NCI-H82 treated with DMSO at 0.1 percent for 48 hours (cell line): ENCODE data around the gene BCR.

Experiments used
- DNase-seq: peaks from one replicate; lab custom pipeline; 2025; ENCODE audit not compliant: unreplicated experiment; lab: John Stamatoyannopoulos, UW

The BCR gene

GRCh38 chr22:23227380-23227779 is 47.1 kb downstream of the BCR start:
- DNase-seq = no peak

DNA sequence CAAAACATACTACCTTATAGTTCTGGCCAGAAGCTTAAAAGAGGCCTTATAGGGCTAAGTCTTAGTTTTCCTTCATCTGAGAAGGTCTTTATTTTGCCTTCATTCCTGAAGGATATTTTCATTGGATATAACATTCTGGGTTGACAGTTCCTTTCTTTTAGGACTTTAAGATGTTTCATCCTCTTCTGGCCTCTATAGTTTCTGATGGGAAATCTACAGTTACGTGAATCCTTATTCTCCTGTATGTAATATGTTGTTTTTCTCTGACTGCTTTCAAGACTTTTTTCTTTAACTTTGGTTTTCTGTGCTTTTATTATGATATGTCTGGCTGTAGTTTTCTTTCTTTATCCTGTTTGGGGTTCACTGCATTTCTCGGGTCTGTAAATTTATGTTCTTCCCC is 48.2 kb downstream of the BCR start:
- DNase-seq = no peak

- no peak for DNase-seq
Measured at GRCh38 chr22:23229646-23230045, 49.3 kb downstream of the BCR start.

- no peak for DNase-seq
Measured at GRCh38 chr22:23230348-23231068, 50.2 kb downstream of the BCR start.

DNA sequence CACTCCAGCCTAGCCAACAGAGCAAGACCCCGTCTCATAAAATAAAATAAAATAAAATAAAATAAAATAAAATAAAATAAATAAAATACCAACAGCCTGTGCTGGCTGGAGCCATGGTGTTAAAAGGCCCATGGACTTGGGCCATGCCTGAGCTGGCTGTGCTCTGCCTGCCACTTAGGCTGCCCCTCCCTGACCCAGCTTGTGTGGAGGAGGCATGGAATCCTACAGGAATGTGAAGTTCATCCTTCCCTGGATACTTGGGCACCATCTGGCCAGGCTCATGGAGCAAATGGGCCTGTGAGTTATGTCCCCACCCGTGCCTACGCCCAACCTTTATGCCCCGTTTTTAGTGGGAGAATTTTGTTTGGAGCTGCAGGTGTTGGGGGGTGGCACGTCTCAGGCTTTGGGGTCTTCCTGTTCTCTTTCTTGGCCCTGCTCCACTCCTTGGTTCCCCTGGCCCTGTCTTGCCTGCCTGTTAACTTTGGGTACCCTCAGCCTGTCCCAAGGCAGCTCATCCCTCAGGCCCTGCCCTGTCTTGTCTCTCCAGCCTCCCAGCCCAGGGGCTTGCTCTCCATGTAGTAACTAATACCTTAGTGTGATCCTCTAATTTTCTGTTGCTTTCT is 51.3 kb downstream of the BCR start:
- no peak for DNase-seq

DNA sequence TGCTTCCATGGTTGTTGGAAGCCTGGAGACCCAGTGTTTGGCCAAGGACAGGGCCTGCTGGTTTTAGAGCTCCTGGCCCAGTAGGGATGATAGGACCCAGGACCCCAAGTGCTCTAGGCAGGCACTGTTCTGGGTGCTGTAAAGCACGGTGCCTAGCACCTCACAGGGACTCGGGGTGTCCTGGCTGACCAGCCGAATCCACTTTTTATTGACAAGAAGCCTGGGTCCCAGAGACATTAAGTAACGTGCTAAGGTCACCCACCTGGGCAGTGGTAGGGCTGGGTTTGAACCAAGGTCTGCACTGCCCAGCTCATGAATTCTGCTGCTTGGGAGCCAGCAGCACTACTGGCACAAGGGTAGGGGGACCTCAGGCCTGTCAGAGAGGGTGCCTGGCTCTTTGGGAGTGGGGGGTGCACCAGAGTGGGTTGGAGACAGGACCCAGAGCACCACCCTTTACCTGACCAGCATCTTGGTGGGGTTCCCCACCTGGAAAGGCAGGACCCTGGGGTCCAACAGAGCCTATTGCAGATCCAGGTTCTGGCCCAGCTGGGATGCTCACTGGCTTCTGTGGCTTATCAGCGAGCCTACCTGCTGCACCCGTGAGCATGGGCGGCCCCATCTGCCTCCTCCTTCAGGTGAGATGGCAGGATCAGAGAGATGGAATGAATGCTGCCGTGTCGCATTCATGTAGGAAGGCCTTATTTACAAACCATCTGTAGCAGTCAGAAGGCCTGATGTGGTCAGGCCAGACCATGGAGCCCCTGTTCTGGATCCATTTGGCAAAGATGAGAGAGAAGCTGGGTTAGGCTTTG is 52.0 kb downstream of the BCR start:
- no peak for DNase-seq

DNA sequence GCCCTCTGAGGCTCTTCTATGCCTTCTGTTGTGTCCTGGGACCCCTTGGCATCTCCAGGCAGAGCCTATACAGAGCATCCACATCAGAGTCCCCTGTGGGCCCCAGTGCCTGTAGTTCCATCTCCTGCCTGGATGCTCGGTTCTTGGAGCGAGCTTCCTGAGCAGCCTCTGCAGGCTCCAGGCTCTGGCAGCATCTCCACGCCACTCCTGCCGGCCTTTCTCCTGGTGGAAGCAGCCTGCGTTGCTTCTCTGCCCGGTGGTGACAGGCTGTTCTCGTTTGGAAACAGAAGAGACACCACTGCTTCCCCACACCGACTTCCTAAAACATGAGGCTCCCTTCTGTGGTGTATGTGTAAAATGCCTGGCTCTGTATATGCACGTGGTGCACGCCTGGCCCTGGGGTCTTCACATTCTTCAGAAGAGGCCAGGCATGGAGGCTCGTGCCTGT is 52.8 kb downstream of the BCR start:
- DNase-seq = no peak

- DNase-seq = no peak
Measured at GRCh38 chr22:23233752-23234408, 53.6 kb downstream of the BCR start.

DNA sequence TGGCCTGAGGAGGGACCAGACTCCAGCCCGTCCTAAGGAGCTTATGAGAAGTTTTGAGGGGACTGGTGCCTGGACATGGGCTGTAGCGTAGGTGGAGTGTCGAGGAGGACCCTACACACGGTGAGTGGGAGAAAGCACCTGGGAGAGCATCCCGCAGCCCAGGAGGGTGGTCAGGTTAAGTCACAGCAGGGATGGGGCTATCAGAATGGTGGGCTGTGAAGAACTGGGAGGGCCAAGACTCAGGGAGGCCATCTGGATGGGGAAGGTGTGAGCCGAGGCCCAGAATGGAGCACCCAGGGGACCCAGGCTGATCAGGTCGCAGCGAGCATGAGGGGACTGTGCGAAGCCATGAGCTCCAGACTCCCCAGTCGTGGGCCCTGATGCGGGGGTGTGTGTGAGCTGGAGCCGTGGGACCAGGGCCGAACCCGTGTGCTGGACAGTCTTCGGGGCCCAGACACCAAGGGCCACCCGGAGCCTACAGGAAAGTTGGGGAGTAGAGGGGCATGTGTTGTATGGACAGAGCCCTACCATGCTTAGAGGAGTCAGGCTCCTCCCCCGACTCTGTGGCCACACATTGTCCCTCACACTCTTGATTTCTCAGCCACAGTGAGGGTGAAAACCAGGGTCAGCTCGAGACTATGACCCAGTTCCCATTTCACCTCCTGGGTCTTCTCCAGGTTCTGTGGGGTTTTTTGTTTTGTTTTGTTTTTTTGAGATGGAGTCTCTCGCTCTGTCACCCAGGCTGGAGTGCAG is 54.3 kb downstream of the BCR start:
- no peak for DNase-seq

GRCh38 chr22:23235425-23235824 is 55.1 kb downstream of the BCR start:
- DNase-seq = no peak

DNA sequence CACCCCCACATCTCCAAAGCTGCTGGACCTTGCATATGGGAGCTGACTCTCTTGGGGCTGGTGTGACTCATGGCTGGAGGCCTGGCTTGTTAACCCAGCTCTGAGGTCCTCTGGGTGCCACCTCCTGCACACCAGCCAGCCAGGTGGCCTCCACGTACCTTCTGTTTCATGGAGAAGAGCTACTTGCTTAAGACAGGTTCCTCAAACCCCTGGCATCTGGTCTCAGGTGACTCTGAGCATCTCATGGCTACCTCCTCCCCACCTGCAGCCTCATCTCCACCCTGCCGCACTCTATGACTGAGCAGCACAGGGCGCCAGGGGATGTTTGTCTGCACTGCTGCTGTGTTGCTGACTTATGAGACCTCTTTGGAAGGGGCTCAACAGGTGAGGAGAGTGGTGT is 55.7 kb downstream of the BCR start:
- DNase-seq = no peak

DNA sequence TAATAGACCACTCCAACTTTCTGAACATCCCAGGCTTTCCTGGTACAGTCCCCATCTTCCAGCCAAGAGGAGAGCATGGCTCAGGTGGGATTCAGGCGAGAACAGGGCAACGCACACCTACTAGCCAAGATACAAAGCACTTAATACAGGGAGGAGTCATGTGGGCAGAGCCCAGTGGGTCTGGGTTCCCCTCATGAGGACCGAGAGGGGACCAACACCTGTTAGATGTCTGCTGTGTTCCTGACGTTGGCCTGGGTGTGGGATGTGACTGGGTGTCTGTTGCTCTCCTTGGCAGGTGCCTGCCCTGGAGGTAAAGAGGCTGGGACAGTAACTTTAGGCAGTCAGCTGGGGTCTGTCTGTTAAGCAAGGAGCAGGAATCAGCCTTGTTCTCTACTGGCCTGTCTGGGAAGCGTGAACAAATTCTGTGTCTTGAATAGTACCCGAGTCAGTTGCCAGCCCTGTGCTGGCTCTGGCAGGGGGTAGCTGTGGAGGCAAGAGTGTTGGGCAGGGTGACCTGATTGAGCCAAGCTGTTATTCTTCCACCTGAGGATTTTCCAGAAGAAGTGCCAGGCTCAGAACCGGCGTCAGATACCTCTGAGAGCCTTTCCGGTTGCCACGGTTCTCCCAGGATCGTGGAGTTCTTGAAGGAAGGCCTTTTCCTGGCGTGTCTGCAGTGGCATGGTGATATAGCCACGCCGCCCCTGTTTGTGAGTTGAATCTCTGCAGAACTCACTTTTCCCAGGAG is 56.3 kb downstream of the BCR start:
- no peak for DNase-seq

DNA sequence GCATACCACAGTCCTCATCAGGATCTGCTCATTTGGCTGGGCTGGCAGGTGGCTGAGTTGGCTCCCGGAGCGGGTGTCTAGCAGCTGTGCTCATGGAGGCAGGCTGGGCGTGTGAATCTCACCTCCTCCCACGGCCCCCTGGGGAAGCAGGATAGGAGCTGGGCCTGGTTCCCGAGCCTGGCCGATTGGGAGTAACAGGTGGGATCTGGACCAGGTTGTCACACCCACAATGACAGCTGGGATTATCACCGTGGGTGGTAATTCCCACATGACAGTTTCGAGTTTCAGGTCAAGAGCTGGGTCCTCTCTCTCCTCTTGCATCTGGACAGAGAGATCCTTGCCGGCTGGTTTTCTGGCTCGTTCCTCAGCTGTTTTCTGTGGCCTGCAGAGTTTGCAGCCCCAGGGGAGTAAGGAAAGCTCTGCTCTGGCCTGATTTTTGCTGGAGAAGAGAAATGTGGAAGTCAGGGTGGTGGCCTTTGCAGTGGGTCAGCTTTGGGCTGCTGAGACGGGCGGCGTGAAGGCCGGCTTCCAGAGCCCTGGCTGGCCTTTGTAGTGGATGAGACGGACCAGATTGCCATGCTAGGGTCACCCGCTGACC is 57.0 kb downstream of the BCR start:
- peak; percentile 29 for DNase-seq

- no peak for DNase-seq
Measured at GRCh38 chr22:23237841-23238240, 57.5 kb downstream of the BCR start.

- no peak for DNase-seq
Measured at GRCh38 chr22:23238707-23239106, 58.4 kb downstream of the BCR start.

- DNase-seq = no peak
Measured at GRCh38 chr22:23239429-23239828, 59.1 kb downstream of the BCR start.

GRCh38 chr22:23240639-23241389 is 60.5 kb downstream of the BCR start:
- no peak for DNase-seq

DNA sequence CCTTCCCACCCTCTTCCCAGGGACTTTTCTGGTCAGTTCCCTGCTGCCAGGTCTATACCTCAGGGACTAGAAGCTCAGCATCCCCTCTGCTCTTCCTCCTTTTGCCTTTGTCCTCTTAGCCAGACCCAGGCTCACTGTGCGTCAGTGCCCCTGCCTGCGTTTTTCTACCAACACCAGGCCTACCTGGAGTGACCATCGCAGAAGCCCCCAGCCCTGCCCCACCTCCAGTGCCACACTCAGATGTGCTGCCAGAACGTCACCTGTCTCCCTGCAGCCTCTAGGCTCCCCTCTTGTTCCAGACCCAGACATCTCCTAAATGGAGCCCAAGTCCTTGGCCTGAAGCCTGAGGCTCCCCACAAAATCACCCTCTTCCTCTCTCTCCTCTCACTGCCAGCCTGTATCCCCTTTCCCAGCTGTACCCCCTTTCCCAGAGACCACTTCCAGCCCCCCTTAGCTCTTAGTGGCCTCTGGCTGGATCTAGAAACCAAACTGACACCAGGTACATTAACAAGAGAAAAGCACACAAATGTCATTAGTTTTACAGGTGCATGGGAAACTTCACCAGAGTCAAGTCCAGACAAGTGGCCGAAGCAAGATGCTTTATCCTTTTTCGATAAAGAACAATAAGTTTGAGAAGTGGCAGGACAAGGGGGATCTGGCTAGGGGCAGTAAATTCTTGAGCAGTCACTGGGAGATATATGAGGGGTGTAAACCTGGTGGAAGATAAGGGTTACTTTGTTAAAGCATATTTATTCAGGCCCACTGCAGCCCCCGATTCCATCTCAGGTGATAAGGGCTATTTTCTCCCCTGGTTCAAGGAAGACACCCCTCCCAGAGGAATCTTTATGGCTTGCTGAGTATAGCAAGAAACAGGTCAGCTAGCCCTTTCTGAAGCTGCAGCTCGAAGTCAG is 61.5 kb downstream of the BCR start:
- DNase-seq = no peak
